Measurements from ENCODE around the gene ZNF397. TPM values are rescaled to one million over a fixed set of nuclear protein-coding genes. Genes with fewer than 3 reads are reported as not detected.

Gene ZNF397
- total and polyA plus RNA-seq, 2 donors: 16.7 to 39.7 TPM

DNA sequence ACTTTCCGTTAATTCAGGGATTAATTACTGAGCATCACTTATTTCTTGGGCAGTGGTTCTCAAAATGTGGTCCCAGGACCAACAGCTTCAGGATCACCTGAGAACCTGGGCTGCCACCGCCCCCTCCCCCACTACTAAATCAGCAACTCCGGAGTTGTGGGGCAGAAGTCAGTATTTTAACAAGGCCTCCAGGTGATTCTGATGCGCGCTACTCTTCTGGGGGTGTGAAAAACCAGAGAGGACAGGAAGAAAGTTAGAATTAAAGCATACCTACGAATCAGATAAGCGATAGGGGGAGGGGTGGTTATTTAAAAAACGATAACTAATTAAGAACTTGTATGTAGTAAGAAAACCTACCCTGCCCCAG is 48.9 kb downstream of the ZNF397 start:
- H3K27ac ChIP-seq (ENCODE audit: low read depth): peak overlapping the region; percentile 60
- WGBS: under 1% methylated on average over 8 of the region's 8 CpGs
- DNase-seq (ENCODE audit: extremely low spot score): peak; percentile 20
- no peaks in the 10 kb centered on the region for H3K36me3 ChIP-seq (ENCODE audit: insufficient read depth)
- peaks cover 2% of the 10 kb centered on the region for H3K4me1 ChIP-seq (ENCODE audit: insufficient read depth)
- peak overlapping the region; percentile 59 for H3K4me3 ChIP-seq (ENCODE audit: low read depth, low read length)

GRCh38 chr18:35290094-35290735 is 49.4 kb downstream of the ZNF397 start, which contains the start of gene ZSCAN30:
Gene ZSCAN30, minus strand, starts transcription at chr18:35290229. Its CDS starts 25,877 bp downstream, at chr18:35264352.
- peak within 1 kb of the TSS; percentile 59 for H3K4me3 ChIP-seq (ENCODE audit: low read depth, low read length)
- H3K4me1 ChIP-seq (ENCODE audit: insufficient read depth): peaks cover 2% of the 10 kb centered on the region
- H3K36me3 ChIP-seq (ENCODE audit: insufficient read depth): no peaks in the 10 kb centered on the region
- DNase-seq (ENCODE audit: extremely low spot score): peak; percentile 89
- H3K27ac ChIP-seq (ENCODE audit: low read depth): peak within 1 kb of the TSS; percentile 60
- WGBS: under 1% methylated on average over 41 of the region's 41 CpGs

GRCh38 chr18:35291166-35291565 is 50.3 kb downstream of the ZNF397 start:
- DNase-seq (ENCODE audit: extremely low spot score): no peak
- peaks cover 2% of the 10 kb centered on the region for H3K36me3 ChIP-seq (ENCODE audit: insufficient read depth)
- no peak overlapping the region for H3K27ac ChIP-seq (ENCODE audit: low read depth)
- H3K4me1 ChIP-seq (ENCODE audit: insufficient read depth): peaks cover 2% of the 10 kb centered on the region
- 92% methylated on average over 2 of the region's 2 CpGs for WGBS
- peak overlapping the region; percentile 59 for H3K4me3 ChIP-seq (ENCODE audit: low read depth, low read length)

DNA sequence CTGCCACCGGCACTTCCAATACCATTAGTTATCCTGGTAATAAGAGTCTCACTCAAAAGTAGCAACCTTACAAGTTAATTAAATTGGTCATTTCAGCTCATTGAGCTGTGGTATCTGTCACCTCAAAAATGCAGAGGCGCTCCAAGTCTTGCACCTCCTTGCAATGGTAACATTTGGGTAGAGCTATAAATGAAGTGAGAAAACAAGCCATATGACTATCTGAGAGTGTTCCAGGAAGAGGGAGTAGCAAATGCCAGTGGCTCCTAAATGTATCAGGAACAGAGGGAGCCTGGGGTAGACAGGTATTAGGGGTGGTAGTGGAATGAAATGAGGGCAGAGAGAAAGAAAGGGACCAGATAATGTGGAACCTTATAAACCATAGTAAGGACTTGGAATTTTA is 55.2 kb downstream of the ZNF397 start:
- Histone ChIP-seq H3K4me1 (ENCODE audit: insufficient read depth) (peaks cover 2% of the 10 kb centered on the region), H3K4me3 (ENCODE audit: low read depth, low read length) (no peak overlapping the region), H3K27ac (ENCODE audit: low read depth) (no peak overlapping the region), H3K36me3 (ENCODE audit: insufficient read depth) (peaks cover 5% of the 10 kb centered on the region)
- no peak for DNase-seq (ENCODE audit: extremely low spot score)
- WGBS: over 99% methylated on average over 2 of the region's 2 CpGs

DNA sequence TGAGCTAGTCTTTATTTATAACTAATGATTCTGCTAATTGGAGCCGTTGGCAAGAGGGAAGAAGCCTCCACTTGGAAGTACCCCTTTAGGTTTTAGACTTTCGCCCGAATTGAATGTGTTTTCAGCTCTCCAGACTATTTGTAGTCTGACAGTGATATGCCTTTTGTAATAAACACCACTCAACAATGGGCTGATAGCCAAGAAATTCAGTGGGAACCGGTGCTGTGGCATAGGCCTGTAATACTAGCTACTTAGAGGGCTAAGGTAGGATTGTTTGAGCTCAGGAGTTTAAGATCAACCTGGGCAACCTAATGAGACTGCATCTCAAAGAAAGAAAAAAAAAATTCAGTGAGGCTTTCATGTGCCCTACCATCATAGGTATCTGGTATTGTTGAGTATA is 62.8 kb downstream of the ZNF397 start:
- H3K4me3 ChIP-seq (ENCODE audit: low read depth, low read length): no peak overlapping the region
- H3K36me3 ChIP-seq (ENCODE audit: insufficient read depth): peaks cover 13% of the 10 kb centered on the region
- no peak for DNase-seq (ENCODE audit: extremely low spot score)
- no peaks in the 10 kb centered on the region for H3K4me1 ChIP-seq (ENCODE audit: insufficient read depth)
- WGBS: 97% methylated on average over 4 of the region's 4 CpGs
- H3K27ac ChIP-seq (ENCODE audit: low read depth): no peak overlapping the region

- WGBS: 98% methylated on average over 5 of the region's 5 CpGs
- Histone ChIP-seq H3K36me3 (ENCODE audit: insufficient read depth) (peaks cover 10% of the 10 kb centered on the region), H3K4me1 (ENCODE audit: insufficient read depth) (no peaks in the 10 kb centered on the region), H3K4me3 (ENCODE audit: low read depth, low read length) (no peak overlapping the region), H3K27ac (ENCODE audit: low read depth) (no peak overlapping the region)
- no peak for DNase-seq (ENCODE audit: extremely low spot score)
Observed at GRCh38 chr18:35306588-35307250, 65.9 kb downstream of the ZNF397 start.

Other genes starting within 250 kb of the ZNF397 start
- gene MAPRE2, start 199.6 kb upstream of the ZNF397 start, total RNA-seq: 21.7 TPM
- 42.0 TPM for gene MAPRE2, start 199.6 kb upstream of the ZNF397 start, polyA plus RNA-seq
- gene ZSCAN30, start 49.2 kb downstream of the ZNF397 start, total RNA-seq: 23.2 TPM
- 9.1 TPM for gene ZSCAN30, start 49.2 kb downstream of the ZNF397 start, polyA plus RNA-seq
- gene ZNF24, start 103.4 kb downstream of the ZNF397 start, total RNA-seq: 68.9 TPM
- gene ZNF24, start 103.4 kb downstream of the ZNF397 start, polyA plus RNA-seq: 22.7 TPM
- 4.0 TPM for gene ZNF396, start 136.3 kb downstream of the ZNF397 start, total RNA-seq
- gene ZNF396, start 136.3 kb downstream of the ZNF397 start, polyA plus RNA-seq: 1.3 TPM

Measured in urinary bladder (tissue), 4 donors.